A172 (cell line): Measurements from ENCODE around the gene PCDHB3. TPM values are rescaled to one million over a fixed set of nuclear protein-coding genes. Genes with fewer than 3 reads are reported as not detected.
"Not testable (repeated sequence)": the region's sequence is repeated elsewhere in the genome, so short reads cannot be mapped to it uniquely, and the experiment has no call there.

Experiments
- DNase-seq: peaks from one replicate; pipeline ENCODE4 v3.0.0-alpha.2; 2015; ENCODE audit warnings: low spot score
- total RNA-seq: library from RNA; depleted of rRNA; stranded (reverse); fragments of >200 nt; shearing (Covaris generic); gene quantifications from 2 replicates; pipeline ENCODE4 v1.2.3, GENCODE V29; 2014; rRNA removed

The PCDHB3 gene
- 19.9 and 22.0 TPM in 2 replicates for total RNA-seq

DNA sequence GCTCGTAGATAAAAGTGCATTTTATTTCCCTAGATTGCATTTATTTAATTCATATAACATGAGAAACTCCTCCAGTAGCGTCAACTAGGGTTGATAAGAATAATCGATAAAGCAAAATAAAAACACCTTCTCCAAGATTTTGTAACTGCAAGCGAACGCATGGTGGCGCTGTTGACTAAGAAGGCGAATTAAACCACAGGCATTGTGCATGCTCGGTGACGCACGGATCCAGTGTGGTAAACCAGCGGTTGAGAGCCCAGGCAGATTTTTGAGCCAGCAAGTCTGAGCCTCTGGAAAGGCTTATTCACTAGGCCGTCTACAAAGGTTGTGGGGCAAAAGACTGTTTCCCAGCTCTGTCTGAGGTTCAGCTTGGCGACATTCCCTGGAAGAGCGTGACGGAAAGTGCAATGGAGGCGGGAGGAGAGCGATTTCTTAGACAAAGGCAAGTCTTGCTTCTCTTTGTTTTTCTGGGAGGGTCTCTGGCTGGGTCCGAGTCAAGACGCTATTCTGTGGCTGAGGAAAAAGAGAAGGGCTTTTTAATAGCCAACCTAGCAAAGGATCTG, at the start of gene PCDHB3:
PCDHB3 (plus strand) TSS at position 231 of the 563 bp plus-strand sequence; CDS start at position 408, 177 bp downstream.
- peak; percentile 78 for DNase-seq

DNA sequence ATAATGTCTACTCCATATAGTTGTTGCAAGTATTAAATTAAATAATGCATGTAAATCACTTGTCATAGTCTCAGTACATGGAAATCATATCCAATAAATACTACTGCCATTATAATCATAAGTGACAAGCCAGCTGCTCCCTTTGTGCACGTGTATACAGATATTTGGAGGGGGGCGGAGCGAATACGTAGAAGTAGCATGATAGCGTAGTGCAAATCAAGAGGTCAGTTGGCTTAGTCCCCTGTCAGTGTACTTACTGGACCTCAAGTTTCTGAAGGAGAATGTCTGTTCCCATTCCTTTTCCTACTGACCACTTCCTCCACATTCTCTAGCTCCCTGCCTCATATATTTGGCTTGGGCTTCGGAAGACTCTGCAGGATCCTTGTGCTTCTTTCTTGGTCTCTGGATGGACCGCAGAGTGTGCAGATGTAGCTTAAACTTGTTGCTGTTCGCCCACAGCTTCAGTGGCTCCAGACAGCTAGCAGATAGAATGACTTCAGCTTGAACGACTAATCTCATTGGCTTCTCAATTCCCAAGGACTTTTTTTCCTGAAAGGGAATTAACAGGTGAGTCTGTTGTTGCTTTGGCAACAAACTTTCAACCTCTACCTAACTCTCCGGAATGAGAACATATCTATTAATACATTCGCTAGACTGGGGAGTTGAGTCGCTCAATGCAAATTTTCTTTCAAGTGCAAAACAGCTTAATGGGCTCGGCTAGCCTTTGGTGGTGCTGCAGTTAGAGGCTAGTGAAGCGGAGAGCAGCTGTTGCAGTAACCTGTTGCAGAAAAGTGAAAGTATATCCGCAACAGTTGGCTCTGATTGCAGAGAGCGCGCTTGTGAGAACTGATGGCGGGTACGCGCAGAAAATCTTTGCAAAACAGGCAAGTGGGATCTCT, 49.4 kb upstream of the PCDHB3 start, which contains the start of gene PCDHB1:
PCDHB1 (plus strand) TSS at position 753 of the 899 bp plus-strand sequence; CDS start at position 850, 97 bp downstream.
- peak; percentile 26 for DNase-seq

DNA sequence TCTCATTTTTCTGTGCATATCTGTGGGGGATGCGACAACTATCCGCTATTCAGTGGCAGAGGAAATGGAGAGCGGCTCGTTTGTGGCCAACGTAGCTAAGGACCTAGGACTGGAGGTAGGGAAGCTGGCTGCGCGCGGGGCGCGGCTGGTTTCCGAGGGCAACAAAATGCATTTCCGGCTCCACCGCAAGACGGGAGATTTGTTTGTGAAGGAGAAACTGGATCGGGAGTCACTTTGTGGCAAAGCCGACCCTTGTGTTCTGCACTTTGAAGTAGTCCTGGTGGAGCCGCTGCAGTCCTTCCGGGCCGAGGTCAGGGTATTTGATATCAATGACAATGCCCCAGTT, 48.8 kb upstream of the PCDHB3 start:
- peak; percentile 4 for DNase-seq

DNA sequence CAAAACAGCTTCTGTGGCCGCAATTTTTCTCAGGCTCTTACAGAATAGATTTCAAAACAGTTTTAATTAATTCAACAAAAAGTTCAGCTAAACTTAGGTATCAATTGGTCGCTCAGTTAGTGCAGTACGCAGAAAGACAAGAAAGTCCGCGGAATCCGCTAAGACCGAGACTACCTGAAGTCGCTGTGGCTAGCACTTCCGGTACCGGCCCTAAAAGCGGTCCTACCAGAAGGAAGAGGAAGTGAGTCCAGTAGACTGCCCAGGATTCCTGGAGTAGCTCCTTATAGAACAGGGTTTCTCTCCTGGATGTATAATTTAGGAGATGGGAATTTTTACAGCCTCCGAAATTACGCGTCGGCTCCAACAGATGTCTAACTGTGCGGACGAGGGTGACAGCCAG, 22.4 kb upstream of the PCDHB3 start:
- no peak for DNase-seq

DNA sequence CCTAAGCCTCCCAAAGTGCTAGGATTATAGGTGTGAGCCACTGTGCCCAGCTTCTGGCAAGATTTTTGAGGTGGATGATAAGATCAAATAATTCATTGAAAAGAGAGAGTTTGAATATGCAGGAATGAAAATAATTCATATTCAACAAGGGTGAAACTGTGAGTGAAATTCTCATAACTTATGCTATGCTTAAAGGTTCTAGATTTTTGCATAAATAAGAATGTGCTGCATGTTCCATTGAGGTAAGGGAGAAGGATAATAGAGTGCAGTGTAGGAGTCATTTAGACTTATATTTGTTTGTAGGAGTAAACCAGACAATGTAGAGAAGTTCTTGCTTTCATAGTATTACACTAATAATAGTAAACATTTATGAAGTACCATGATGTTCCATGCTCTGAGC, 18.0 kb upstream of the PCDHB3 start:
- no peak for DNase-seq

DNA sequence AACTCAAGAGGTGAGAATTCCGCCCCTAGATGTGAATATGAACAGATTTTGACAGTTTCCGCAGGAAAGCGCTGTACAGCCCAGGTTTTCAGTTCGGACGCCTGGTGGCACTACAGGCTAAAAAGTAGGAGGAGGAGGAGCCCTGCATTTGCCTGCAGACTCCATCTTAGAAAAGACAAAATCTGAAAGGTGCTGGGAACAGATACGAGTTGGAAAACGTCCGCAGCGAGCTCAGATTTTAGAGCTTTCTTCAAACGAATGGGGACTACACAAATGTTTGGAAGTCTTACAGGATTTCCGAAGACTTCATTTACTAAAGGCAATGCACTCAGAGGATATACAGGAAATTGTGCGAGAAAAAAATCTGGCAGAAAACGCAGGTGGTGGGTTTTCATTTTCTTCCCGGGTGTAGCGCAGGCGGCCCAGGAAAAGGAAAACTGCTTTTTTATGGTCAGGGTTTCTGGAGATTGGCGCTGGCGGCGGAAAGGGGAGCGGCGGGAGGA, 15.7 kb upstream of the PCDHB3 start:
- DNase-seq = peak; percentile 81

DNA sequence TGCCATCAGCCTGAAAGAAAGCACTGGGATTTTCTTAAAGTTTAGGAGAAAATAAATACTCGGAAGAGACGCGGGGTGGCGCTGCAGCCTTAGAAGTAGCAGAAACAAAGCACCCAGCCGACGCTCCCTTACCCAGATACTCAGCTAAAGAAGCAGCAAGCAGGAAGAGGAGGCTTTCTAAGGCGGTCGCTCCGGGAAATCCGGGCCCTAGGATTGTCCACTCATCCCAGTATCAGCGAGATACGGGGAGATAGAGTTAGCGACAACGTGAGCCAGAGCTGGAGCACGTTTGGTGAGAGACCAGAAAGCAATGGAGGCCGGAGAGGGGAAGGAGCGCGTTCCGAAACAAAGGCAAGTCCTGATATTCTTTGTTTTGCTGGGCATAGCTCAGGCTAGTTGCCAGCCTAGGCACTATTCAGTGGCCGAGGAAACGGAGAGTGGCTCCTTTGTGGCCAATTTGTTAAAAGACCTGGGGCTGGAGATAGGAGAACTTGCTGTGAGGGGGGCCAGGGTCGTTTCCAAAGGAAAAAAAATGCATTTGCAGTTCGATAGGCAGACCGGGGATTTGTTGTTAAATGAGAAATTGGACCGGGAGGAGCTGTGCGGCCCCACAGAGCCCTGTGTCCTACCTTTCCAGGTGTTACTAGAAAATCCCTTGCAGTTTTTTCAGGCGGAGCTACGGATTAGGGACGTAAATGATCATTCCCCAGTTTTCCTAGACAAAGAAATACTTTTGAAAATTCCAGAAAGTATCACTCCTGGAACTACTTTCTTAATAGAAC, 5.6 kb upstream of the PCDHB3 start, which contains the start of gene PCDHB2:
PCDHB2 (plus strand) TSS at position 135 of the 782 bp plus-strand sequence; CDS start at position 311, 176 bp downstream.
- no peak for DNase-seq

DNA sequence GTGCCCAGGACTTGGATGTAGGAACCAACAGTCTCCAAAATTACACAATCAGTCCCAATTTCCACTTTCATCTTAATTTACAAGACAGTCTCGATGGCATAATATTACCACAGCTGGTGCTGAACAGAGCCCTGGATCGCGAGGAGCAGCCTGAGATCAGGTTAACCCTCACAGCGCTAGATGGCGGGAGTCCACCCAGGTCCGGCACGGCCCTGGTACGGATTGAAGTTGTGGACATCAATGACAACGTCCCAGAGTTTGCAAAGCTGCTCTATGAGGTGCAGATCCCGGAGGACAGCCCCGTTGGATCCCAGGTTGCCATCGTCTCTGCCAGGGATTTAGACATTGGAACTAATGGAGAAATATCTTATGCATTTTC, 5.0 kb upstream of the PCDHB3 start:
- no peak for DNase-seq

DNA sequence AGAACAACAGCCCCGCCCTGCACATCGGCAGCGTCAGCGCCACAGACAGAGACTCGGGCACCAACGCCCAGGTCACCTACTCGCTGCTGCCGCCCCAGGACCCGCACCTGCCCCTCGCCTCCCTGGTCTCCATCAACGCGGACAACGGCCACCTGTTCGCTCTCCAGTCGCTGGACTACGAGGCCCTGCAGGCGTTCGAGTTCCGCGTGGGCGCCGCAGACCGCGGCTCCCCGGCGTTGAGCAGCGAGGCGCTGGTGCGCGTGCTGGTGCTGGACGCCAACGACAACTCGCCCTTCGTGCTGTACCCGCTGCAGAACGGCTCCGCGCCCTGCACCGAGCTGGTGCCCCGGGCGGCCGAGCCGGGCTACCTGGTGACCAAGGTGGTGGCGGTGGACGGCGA, 4.1 kb upstream of the PCDHB3 start:
- DNase-seq = not testable (repeated sequence)

DNA sequence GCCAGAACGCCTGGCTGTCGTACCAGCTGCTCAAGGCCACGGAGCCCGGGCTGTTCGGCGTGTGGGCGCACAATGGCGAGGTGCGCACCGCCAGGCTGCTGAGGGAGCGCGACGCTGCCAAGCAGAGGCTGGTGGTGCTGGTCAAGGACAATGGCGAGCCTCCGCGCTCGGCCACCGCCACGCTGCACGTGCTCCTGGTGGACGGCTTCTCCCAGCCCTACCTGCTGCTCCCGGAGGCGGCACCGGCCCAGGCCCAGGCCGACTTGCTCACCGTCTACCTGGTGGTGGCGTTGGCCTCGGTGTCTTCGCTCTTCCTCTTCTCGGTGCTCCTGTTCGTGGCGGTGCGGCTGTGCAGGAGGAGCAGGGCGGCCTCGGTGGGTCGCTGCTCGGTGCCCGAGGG, 3.7 kb upstream of the PCDHB3 start:
- not testable (repeated sequence) for DNase-seq

DNA sequence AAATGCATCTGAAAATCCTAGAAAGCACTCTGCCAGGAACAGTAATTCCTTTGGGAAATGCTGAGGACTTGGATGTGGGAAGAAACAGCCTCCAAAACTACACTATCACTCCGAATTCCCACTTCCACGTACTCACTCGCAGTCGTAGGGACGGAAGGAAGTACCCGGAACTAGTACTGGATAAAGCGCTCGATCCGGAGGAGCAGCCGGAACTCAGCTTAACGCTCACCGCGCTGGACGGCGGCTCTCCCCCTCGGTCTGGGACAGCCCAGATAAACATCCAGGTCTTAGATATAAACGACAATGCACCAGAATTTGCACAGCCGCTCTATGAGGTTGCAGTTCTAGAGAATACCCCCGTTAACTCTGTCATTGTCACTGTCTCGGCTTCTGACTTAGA, 786 bp downstream of the PCDHB3 start:
- DNase-seq = peak; percentile 31

DNA sequence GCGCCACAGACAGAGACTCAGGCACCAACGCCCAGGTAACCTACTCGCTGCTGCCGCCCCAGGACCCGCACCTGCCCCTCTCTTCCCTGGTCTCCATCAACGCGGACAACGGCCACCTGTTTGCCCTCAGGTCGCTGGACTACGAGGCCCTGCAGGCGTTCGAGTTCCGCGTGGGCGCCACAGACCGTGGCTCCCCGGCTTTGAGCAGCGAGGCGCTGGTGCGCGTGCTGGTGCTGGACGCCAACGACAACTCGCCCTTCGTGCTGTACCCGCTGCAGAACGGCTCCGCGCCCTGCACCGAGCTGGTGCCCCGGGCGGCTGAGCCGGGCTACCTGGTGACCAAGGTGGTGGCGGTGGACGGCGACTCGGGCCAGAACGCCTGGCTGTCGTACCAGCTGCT, 1.8 kb downstream of the PCDHB3 start:
- DNase-seq = not testable (repeated sequence)

DNA sequence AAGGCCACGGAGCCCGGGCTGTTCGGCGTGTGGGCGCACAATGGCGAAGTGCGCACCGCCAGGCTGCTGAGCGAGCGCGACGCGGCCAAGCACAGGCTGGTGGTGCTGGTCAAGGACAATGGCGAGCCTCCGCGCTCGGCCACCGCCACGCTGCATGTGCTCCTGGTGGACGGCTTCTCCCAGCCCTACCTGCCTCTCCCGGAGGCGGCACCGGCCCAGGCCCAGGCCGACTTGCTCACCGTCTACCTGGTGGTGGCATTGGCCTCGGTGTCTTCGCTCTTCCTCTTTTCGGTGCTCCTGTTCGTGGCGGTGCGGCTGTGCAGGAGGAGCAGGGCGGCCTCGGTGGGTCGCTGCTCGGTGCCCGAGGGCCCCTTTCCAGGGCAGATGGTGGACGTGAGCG, 2.2 kb downstream of the PCDHB3 start:
- not testable (repeated sequence) for DNase-seq

DNA sequence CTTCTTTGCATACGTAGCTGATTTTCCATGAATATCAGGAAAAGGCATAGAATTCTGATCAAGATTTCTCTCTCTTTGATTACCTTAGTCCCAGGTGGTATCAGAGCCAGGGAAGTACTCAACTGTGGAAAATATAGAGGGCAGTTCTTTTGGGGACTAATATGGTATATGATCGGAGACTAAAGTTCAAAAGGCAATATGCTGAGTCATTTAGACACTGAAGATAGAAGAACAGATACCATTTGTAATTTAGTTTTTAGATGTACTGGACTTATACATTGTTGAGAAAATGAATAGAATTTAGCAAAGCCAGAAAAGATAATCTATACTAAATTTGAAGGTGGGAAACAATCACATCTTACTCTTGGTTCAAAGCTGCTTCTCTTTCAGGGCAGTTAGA, 5.1 kb downstream of the PCDHB3 start:
- no peak for DNase-seq

DNA sequence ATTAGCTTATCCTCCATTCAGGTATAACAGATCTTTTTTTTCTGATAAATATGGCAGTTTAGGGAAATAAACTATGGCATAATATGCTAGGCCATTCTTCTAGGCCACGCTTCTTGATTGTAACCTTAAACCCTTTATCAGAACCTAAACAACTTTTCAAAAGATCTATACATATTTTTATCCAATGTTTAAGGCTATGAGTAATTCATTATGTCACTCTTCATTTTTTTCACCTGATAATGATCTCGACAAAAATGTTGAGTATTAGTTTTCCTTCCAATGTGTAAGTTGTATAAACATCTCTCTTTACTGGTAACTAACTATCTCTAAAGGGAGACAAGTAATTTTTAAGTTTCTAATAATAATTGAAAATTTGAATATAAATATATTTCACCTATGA, 19.0 kb downstream of the PCDHB3 start:
- no peak for DNase-seq

DNA sequence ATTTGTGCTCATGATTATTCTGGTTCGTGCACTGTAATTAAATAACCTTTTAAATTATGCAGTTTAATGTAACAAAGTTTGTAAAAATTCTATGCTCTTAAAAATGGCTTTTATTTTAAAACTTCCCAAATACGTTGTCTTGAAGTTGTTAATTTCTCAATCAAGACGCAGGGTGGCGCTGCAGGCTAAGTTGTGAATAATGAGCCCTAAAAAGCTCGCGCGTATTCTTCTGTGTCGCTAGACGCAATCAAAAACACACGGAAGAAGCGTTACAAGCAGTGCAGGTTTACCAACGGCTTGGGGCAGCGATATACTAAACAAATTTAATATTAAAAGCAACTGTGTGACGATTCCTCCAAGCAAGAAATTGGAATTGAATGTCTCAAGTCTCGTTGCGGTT, 21.3 kb downstream of the PCDHB3 start, which contains the start of gene PCDHB4:
PCDHB4 (plus strand) TSS at position 256 of the 400 bp plus-strand sequence. CDS start 181 bp downstream, outside the sequence.
- no peak for DNase-seq

DNA sequence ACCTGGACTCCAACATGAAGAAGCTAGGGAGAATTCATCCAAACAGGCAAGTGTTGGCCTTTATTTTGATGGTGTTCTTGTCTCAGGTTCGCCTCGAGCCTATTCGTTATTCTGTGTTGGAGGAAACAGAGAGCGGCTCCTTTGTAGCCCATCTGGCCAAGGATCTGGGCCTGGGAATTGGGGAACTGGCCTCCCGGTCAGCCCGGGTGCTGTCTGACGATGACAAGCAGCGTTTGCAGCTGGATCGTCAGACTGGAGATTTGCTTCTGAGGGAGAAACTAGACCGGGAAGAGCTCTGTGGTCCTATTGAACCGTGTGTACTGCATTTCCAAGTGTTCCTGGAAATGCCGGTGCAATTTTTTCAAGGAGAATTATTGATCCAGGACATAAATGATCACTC, 21.7 kb downstream of the PCDHB3 start:
- DNase-seq = no peak

DNA sequence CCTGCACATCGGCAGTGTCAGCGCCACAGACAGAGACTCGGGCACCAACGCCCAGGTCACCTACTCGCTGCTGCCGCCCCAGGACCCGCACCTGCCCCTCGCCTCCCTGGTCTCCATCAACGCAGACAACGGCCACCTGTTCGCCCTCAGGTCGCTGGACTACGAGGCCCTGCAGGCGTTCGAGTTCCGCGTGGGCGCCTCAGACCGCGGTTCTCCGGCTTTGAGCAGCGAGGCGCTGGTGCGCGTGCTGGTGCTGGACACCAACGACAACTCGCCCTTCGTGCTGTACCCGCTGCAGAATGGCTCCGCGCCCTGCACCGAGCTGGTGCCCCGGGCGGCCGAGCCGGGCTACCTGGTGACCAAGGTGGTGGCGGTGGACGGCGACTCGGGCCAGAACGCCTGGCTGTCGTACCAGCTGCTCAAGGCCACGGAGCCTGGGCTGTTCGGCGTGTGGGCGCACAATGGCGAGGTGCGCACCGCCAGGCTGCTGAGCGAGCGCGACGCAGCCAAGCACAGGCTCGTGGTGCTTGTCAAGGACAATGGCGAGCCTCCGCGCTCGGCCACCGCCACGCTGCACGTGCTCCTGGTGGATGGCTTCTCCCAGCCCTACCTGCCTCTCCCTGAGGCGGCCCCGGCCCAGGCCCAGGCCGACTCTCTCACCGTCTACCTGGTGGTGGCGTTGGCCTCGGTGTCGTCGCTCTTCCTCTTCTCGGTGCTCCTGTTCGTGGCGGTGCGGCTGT, 23.3 kb downstream of the PCDHB3 start:
- not testable (repeated sequence) for DNase-seq

DNA sequence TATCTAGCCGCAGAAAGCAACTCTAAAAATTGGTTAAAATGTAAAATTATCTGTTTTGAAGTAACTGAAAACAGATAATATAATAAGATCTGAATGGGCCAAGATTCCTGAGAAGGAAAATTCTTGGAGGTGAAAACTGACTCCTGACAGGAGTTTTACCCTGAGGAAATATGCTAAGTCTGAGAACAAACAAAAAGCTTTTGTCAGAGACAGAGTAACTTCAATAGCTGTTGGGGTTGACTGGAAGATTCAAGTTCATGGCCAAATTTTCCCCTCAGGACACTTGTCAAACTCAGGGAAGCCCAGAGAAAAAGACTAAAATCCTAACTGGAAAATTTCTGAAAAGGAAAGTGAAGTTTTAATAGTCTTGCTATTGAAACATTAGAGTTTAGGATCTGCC, 27.0 kb downstream of the PCDHB3 start:
- no peak for DNase-seq

DNA sequence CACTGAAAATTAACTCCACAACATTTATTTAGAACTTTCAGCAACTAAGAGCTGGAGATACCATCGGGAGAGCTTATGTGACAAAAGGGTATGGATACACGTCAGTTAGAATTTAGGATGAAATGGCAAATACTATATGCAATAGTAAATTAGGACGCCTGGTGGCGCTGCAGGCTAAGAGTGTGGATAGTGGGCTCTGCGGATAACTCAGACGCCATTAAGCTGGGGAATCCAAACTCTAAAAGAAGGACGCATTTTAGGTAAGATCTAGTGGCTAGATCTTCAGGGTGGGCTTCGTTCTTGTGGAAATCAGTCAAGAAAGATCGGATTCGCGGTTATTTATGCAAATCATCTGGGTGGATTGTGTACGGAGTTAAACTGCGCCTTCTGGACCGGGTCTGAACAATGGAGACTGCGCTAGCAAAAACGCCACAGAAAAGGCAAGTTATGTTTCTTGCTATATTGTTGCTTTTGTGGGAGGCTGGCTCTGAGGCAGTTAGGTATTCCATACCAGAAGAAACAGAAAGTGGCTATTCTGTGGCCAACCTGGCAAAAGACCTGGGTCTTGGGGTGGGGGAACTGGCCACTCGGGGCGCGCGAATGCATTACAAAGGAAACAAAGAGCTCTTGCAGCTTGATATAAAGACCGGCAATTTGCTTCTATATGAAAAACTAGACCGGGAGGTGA, 34.9 kb downstream of the PCDHB3 start, which contains the start of gene PCDHB5:
PCDHB5 (plus strand) TSS at position 177 of the 688 bp plus-strand sequence; CDS start at position 406, 229 bp downstream.
- peak; percentile 66 for DNase-seq
